Brain microvascular endothelial cell (primary cell): ENCODE results near the gene GIPC1.

ENCODE experiments used
- DNase-seq: peaks from one replicate; pipeline ENCODE4 v3.0.0-alpha.2; 2020
- H3K27ac ChIP-seq: fragments of 250-450 bp; sonication (Bioruptor Pico); 2 replicates; pipeline ENCODE4 v1.5.1; 2020; ENCODE audit warnings: mild to moderate bottlenecking, moderate library complexity
- H3K27me3 ChIP-seq: fragments of 250-450 bp; sonication (Bioruptor Pico); replicated peaks from 2 replicates; pipeline ENCODE4 v1.5.1; 2020; ENCODE audit warnings: mild to moderate bottlenecking
- H3K36me3 ChIP-seq: fragments of 250-450 bp; sonication (Bioruptor Pico); replicated peaks from 2 replicates; pipeline ENCODE4 v1.5.1; 2020; ENCODE audit warnings: mild to moderate bottlenecking
- H3K4me3 ChIP-seq: 2 replicates; pipeline ENCODE4 v1.5.1; 2011; ENCODE audit warnings: low read depth, mild to moderate bottlenecking, control low read depth, low read length, moderate library complexity
- in situ Hi-C: cut with HindIII; loops from 2 replicates; pipeline ENCODE4 v1.10.0; 2017; ENCODE audit warnings: low sequenced_read_pairs, low pct_ligation_motif_present
- TF ChIP-seq, protein P1 (sequence below): IDR thresholded peaks from 2 replicates; pipeline ENCODE4 v1.5.1; 2011; ENCODE audit warnings: low read depth, mild to moderate bottlenecking, moderate library complexity, low read length, control low read depth, inconsistent platforms; ENCODE audit errors: missing control alignments

GIPC1 gene

GRCh38 chr19:14479975-14480699 lies 15.8 kb downstream of the GIPC1 start:
- no peak for DNase-seq
- Histone ChIP-seq H3K36me3 (peaks cover 40% of the 10 kb centered on the region), H3K4me3 (no peak overlapping the region), H3K27me3 (no peaks in the 10 kb centered on the region), H3K27ac (peak overlapping the region; percentile 1)
- in situ Hi-C loops, result no loop called here
- TF ChIP-seq, protein P1, sequence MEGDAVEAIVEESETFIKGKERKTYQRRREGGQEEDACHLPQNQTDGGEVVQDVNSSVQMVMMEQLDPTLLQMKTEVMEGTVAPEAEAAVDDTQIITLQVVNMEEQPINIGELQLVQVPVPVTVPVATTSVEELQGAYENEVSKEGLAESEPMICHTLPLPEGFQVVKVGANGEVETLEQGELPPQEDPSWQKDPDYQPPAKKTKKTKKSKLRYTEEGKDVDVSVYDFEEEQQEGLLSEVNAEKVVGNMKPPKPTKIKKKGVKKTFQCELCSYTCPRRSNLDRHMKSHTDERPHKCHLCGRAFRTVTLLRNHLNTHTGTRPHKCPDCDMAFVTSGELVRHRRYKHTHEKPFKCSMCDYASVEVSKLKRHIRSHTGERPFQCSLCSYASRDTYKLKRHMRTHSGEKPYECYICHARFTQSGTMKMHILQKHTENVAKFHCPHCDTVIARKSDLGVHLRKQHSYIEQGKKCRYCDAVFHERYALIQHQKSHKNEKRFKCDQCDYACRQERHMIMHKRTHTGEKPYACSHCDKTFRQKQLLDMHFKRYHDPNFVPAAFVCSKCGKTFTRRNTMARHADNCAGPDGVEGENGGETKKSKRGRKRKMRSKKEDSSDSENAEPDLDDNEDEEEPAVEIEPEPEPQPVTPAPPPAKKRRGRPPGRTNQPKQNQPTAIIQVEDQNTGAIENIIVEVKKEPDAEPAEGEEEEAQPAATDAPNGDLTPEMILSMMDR, result peak; percentile 78

- TF ChIP-seq, protein P1, result no peak
- no peaks in the 10 kb centered on the region for H3K27me3 ChIP-seq
- in situ Hi-C loops, result no loop called here
- H3K27ac ChIP-seq, result no peak overlapping the region
- no peak for DNase-seq
- no peak overlapping the region for H3K4me3 ChIP-seq
- peaks cover 39% of the 10 kb centered on the region for H3K36me3 ChIP-seq
Observed at GRCh38 chr19:14479309-14479974, 16.5 kb downstream of the GIPC1 start.

DNA sequence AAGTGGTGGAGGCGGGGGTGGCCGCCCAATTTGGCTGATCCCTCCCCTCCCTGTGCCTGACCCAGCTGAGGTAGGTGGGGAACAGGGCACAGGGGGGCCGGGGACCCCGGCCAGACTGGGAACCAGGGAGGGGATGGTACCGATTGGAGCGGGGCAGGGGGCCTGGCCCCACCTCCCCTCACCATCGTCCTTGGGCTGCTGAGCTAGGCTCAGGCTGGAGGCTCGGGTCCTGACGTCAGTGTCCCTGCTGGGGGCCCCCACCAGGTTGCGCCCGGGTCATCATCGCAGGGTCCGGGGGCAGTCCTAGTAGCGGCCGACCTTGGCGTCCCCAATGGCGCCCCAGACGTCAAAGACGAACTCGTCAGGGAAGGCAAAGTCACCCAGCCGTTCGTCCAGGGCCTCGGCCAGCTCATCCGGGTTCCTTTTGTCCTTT lies 17.8 kb downstream of the GIPC1 start:
- Histone ChIP-seq H3K27ac (no peak overlapping the region), H3K4me3 (no peak overlapping the region), H3K36me3 (peaks cover 36% of the 10 kb centered on the region), H3K27me3 (no peaks in the 10 kb centered on the region)
- TF ChIP-seq, protein P1, result no peak
- in situ Hi-C loops, result no loop called here
- DNase-seq, result no peak

DNA sequence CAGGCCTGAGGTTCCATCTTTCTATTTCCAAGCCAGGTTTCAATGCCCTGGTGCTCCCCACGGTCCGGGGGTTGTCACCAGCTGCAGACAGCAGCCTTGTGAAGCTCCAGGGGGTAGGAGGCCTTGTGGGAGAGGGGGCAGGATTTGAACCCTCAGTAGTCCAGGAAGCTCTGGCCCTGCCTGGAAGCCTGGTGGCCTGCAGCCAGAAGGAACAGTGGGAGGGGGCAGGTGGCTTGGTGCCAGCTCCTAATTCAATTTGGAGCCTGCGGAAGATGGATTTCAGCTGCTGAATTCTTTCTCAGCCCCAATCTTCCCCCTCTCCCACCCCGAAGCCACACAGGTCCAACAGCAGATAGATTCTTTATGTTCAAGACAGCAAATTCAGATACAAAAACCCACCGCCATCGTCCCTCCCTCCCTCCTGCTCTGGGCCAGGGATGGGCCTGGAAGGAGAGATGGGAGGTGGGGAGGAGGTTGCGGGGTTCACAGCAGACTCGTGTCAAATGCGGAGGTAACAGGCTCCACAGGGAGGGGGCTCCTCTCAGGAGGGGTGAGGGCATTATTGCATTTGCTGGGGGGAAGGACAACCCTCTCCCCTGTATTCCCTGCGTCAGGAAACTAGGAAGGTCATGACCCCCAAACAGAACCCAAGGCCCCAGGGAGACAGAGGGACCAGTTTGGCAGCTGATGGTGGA lies 18.4 kb downstream of the GIPC1 start:
- DNase-seq, result no peak
- Histone ChIP-seq H3K4me3 (no peak overlapping the region), H3K27ac (no peak overlapping the region), H3K27me3 (no peaks in the 10 kb centered on the region), H3K36me3 (peaks cover 36% of the 10 kb centered on the region)
- in situ Hi-C loops, result no loop called here
- TF ChIP-seq, protein P1, result no peak

DNA sequence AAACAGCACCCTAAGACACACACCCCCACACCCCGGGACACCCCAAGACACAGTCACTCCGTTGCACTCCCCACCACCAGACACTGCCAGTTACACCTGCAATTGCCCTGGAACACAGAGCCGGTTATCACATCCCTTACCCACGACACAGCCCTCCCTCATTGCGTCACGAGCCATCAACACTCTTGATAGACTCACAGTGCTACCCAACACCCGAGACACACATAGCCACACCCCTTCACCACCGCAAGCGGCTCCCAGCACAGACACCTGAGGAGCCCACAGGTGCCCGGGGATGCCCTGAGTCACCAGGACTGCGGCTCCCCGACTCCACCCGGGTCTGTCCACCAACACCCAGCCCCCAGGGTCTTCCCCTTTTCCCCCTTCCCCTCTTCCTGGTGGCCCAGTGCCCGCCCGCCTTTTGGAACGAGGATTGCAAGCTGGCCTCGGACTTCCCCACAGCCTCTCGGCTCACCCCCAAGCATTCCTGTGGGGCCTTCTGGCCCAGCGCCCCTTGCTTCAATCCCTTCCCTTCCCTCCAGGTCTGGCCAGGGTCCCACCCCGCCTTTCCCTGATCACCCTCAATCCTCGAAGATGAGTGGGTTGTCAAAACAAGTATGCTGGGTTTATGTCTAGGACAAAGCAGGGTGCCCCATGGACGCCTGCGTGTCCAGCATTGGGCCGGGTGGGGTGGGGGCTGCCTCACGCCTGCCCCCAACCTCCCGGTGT lies 19.1 kb downstream of the GIPC1 start:
- Histone ChIP-seq H3K27me3 (no peaks in the 10 kb centered on the region), H3K4me3 (no peak overlapping the region), H3K27ac (no peak overlapping the region), H3K36me3 (peaks cover 29% of the 10 kb centered on the region)
- in situ Hi-C loops, result no loop called here
- TF ChIP-seq, protein P1, result no peak
- DNase-seq, result peak; percentile 84
